Right lobe of liver (tissue), 4 donors: ENCODE results near the gene PLS1.

Experiments
- CTCF ChIP-seq, 4 donors: fragments of 200-600 bp in 3 of 4; fragments of 450-650 bp in 1 of 4; IDR thresholded peaks; one replicate each; pipeline versions ENCODE4 v1.5.1 to v1.8.0; 2016 to 2022; ENCODE audit warnings: antibody characterized with exemption in 4 of 4, mild to moderate bottlenecking in 2 of 4
- POLR2A ChIP-seq: fragments of 450-650 bp; IDR thresholded peaks from one replicate; pipeline ENCODE4 v1.6.1; 2017; ENCODE audit warnings: antibody characterized with exemption, mild to moderate bottlenecking
- donor health status: DM: no; HTN: no; CAD: no.
- donor health status: DM: no; HTN: no; CAD: no.
- donor health status: DM: no; HTN: yes; CAD: no.

DNA sequence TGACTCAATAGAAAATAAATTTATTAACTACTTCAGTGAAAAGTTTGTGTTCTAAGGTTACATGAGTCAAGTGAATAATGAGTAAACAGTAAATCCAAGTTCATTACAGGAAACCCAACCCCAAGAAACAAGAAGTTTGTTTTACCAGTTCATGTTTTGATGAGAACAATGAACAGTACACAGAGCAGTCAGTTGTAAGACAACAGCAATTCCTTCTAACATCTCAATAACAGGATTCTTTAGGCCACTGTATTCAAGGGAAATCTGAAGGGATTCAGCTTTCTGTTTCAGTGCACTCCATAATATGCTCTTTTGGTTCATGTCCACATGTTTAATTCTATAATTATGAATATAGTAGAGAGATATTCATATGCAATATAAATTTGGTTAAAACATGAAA is 36.1 kb upstream of the PLS1 start:
- TF ChIP-seq CTCF (IDR thresholded peaks at IDR 0.05) (no peak), POLR2A (no peak)
